B cell (primary cell): ENCODE data around the gene PMVK. TPM values are rescaled to one million over a fixed set of nuclear protein-coding genes. Genes with fewer than 3 reads are reported as not detected.
A peak's percentile ranks its signal among the peaks of the same experiment; 100 is the strongest.

Experiments
- ATAC-seq: fragments of 200-7000 bp; cut with Tn5 transposase; one replicate; pipeline ENCODE4 v1.10.0; 2021; ENCODE audit warnings: low read depth, mild to moderate bottlenecking, moderate number of reproducible peaks, moderate library complexity
- CTCF ChIA-PET: fragments of 350-600 bp; sonication (Branson Sonifier 250); formaldehyde crosslinking; loops from one replicate; lab custom pipeline; 2021; ENCODE audit warnings: antibody characterized with exemption, inconsistent platforms; lab: Charles Lee
- POLR2A ChIA-PET: fragments of 350-600 bp; sonication (Branson Sonifier 250); formaldehyde crosslinking; loops from one replicate; lab custom pipeline; 2021; ENCODE audit warnings: antibody characterized with exemption; lab: Charles Lee
- DNase-seq: peaks from one replicate; pipeline ENCODE4 v3.0.0; 2013
- H2AFZ ChIP-seq: 2 replicates; pipeline ENCODE4 v1.6.1; 2012; ENCODE audit warnings: mild to moderate bottlenecking, low read depth, low read length; ENCODE audit not compliant: insufficient read depth, poor library complexity, severe bottlenecking
- H3K27ac ChIP-seq, 2 donors: 1 replicate in 1 of 2; 2 replicates in 1 of 2; pipeline ENCODE4 v1.5.1; 2012 to 2013; ENCODE audit warnings: low read length in 2 of 2, mild to moderate bottlenecking in 2 of 2, moderate library complexity in 1 of 2
- H3K27me3 ChIP-seq, 4 experiments: fragments of 200-600 bp in 1 of 4; sonication (generic) in 1 of 4; replicated peaks in 1 of 4; 1 replicate in 2 of 4; 2 replicates in 2 of 4; pipeline versions ENCODE4 v1.6.1 to v1.7.0; 2013 to 2016; ENCODE audit warnings: low read length in 3 of 4, mild to moderate bottlenecking in 2 of 4, mixed read lengths in 1 of 4, moderate library complexity in 1 of 4; ENCODE audit not compliant: insufficient read depth in 4 of 4, control insufficient read depth in 3 of 4; ENCODE audit errors: control extremely low read depth in 1 of 4
- H3K36me3 ChIP-seq, 2 experiments: replicated peaks in 1 of 2; 1 replicate in 1 of 2; 2 replicates in 1 of 2; pipeline versions ENCODE4 v1.6.1 to v1.7.1; 2013; ENCODE audit warnings: low read length in 1 of 2; ENCODE audit not compliant: insufficient read depth in 2 of 2, control insufficient read depth in 1 of 2; ENCODE audit errors: control extremely low read depth in 1 of 2, extremely low read depth in 1 of 2
- H3K4me1 ChIP-seq, 2 donors: fragments of 200-600 bp in 1 of 2; sonication (generic) in 1 of 2; 1 replicate in 1 of 2; 2 replicates in 1 of 2; pipeline versions ENCODE4 v1.5.1 to v1.6.1; 2013 to 2017; ENCODE audit warnings: low read length in 2 of 2; ENCODE audit not compliant: control insufficient read depth in 2 of 2, insufficient read depth in 2 of 2
- H3K4me2 ChIP-seq: replicated peaks from 2 replicates; pipeline ENCODE3; 2012; ENCODE audit warnings: mild to moderate bottlenecking, low read depth, low read length; ENCODE audit not compliant: poor library complexity, severe bottlenecking
- H3K4me3 ChIP-seq, 5 experiments: fragments of 200-600 bp in 1 of 5; sonication (generic) in 1 of 5; 1 replicate in 3 of 5; 2 replicates in 2 of 5; pipeline versions ENCODE4 v1.5.1 to v1.7.0; 2011 to 2016; ENCODE audit warnings: low read length in 4 of 5, mild to moderate bottlenecking in 4 of 5, low read depth in 2 of 5, control low read depth in 1 of 5, moderate library complexity in 1 of 5; ENCODE audit not compliant: insufficient read depth in 1 of 5; ENCODE audit errors: control extremely low read depth in 1 of 5, extremely low read depth in 1 of 5
- H3K79me2 ChIP-seq: fragments of 200-600 bp; sonication (generic); one replicate; pipeline ENCODE4 v1.6.0; 2016; ENCODE audit warnings: low read length; ENCODE audit not compliant: control insufficient read depth, insufficient read depth
- H3K9ac ChIP-seq: fragments of 200-600 bp; sonication (generic); 2 replicates; pipeline ENCODE4 v1.6.1; 2017; ENCODE audit warnings: mild to moderate bottlenecking, low read length, moderate library complexity
- H3K9me3 ChIP-seq, 3 donors: one replicate each; pipeline versions ENCODE4 v1.6.1 to v1.7.1; 2013; ENCODE audit warnings: low read length in 2 of 3; ENCODE audit not compliant: control insufficient read depth in 2 of 3, insufficient read depth in 1 of 3; ENCODE audit errors: control extremely low read depth in 1 of 3
- H4K20me1 ChIP-seq: 2 replicates; pipeline ENCODE4 v1.6.0; 2012; ENCODE audit warnings: mild to moderate bottlenecking, low read length; ENCODE audit not compliant: insufficient read depth, control insufficient read depth, poor library complexity, severe bottlenecking
- H3K27ac Mint-ChIP-seq: one replicate; pipeline ENCODE4 v1.8.0; 2021; ENCODE audit warnings: mixed read lengths
- H3K27me3 Mint-ChIP-seq: one replicate; pipeline ENCODE4 v1.8.0; 2021; ENCODE audit warnings: mixed read lengths
- H3K4me1 Mint-ChIP-seq: one replicate; pipeline ENCODE4 v1.8.0; 2021; ENCODE audit warnings: mixed read lengths
- H3K4me3 Mint-ChIP-seq: one replicate; pipeline ENCODE4 v1.8.0; 2021; ENCODE audit warnings: mixed read lengths
- H3K9me3 Mint-ChIP-seq: one replicate; pipeline ENCODE4 v1.8.0; 2022; ENCODE audit warnings: mixed read lengths; ENCODE audit not compliant: insufficient read depth
- CTCF ChIP-seq: fragments of 200-600 bp; IDR thresholded peaks from one replicate; pipeline ENCODE4 v1.8.0; 2022; ENCODE audit warnings: antibody characterized with exemption, mild to moderate bottlenecking
- EZH2 ChIP-seq: IDR thresholded peaks from 2 replicates; pipeline ENCODE4 v1.6.1; 2012; ENCODE audit warnings: borderline replicate concordance, low read depth, mild to moderate bottlenecking, moderate library complexity, low read length; ENCODE audit not compliant: insufficient read depth, poor library complexity, severe bottlenecking
- WGBS: methylation state at CpG from one replicate; pipeline ENCODE4 v1.1.5; 2013; ENCODE audit warnings: missing lambda C conversion rate; ENCODE audit not compliant: insufficient coverage; 5-methylcytosine and 5-hydroxymethylcytosine counted together
- intact Hi-C: fragments of 100-400 bp; cut with micrococcal nuclease; formaldehyde crosslinking; loops from one replicate; pipeline ENCODE4 v1.10.0; 2022
- polyA plus RNA-seq: library from polyadenylated mRNA; depleted of rRNA; stranded (reverse); fragments of >200 nt; gene quantifications from 2 replicates; pipeline ENCODE4 v1.2.3, GENCODE V29; 2012
- total RNA-seq, 2 donors: library from RNA; stranded (reverse); fragments of 120-200 nt in 1 of 2; gene quantifications; 1 replicate in 1 of 2; 2 replicates in 1 of 2; pipeline versions ENCODE4 v1.2.3 to v1.2.4, GENCODE V29; 2013 to 2022

Gene PMVK
- total and polyA plus RNA-seq, 2 donors (not counting 1 experiment from before 2014, with no cell fraction given): 15.0 to 15.4 TPM

- DNase-seq: no peak
- ChIA-PET POLR2A (interaction anchor here (0.7 to 0.8 kb wide), 3 partner anchors 11 to 1689 kb away, joined by 3 read pairs; partner anchors contain the start of gene FLAD1), CTCF (interaction anchor here (0.9 to 8.7 kb wide), 7 partner anchors 10 to 113 kb away, joined by 3 to 110 read pairs (median 4); partner anchors contain the start of genes PMVK and PYGO2)
- peak overlapping the region; percentile 62 for H3K4me3 Mint-ChIP-seq
- H3K36me3 ChIP-seq: peaks cover 0 to 31% of the 10 kb centered on the region in 2 experiments
- no peak for TF ChIP-seq CTCF
- no peak for TF ChIP-seq EZH2
- H3K27ac ChIP-seq: no peak overlapping the region
- H2AFZ ChIP-seq: no peak overlapping the region
- H3K27me3 Mint-ChIP-seq: no peaks in the 10 kb centered on the region
- H3K9me3 Mint-ChIP-seq: no peaks in the 10 kb centered on the region
- intact Hi-C loops: loop anchor here (5.0 kb wide), 1 partner anchor 200 kb away; the partner anchor contains the start of genes KRTCAP2 and TRIM46
- H3K4me1 Mint-ChIP-seq: peaks cover 27% of the 10 kb centered on the region
- H3K4me1 ChIP-seq: peaks cover 22 to 44% of the 10 kb centered on the region in 2 donors
- no peak overlapping the region for H3K9ac ChIP-seq
- H3K4me2 ChIP-seq: no peak overlapping the region
- H3K27ac Mint-ChIP-seq: peak overlapping the region; percentile 5
- no peaks in the 10 kb centered on the region for H3K27me3 ChIP-seq
- no peaks in the 10 kb centered on the region for H3K9me3 ChIP-seq
- H4K20me1 ChIP-seq: peaks cover 39% of the 10 kb centered on the region
- no peak for ATAC-seq
- no peak overlapping the region for H3K4me3 ChIP-seq
- H3K79me2 ChIP-seq: peaks cover 70% of the 10 kb centered on the region
- no CpG with 5 or more reads among the region's 3 CpGs for WGBS
Measured at GRCh38 chr1:154972213-154972516, 35.6 kb upstream of the PMVK start.

DNA sequence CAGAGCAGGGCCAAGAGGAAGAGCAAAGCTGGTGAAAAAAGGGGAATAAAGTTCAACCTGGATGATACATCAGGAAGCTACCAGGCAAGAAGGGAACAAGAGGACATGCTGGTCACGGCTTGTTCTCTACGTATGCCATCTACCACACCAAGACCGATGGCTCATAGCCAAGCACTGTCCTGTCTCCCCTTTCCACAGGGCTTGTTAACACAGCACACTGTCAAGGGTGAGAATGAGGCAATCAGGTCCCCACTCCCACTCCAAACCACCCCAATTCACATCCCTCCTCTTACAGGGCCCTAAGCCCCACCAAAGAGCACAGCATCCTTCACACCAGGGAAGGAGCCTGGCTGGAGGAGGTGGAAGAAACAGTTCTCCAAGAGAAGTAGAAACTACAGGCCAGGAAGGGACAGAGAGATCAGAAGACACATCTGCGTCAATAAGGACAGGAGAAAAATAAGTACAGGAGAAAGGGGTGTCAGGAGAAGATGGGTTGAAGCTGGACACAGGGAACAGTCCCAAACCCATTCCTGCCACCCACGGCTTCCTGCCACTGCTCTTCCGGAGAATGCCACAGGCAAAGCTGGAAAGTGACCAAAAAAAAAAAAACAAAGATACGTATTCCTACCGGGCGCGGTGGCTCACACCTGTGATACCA is 35.0 kb upstream of the PMVK start:
- CTCF ChIA-PET: interaction anchor here (0.9 to 8.7 kb wide), 8 partner anchors 9 to 114 kb away, joined by 3 to 110 read pairs (median 4); partner anchors contain the start of genes PMVK and PYGO2
- Mint-ChIP-seq H3K9me3 (no peaks in the 10 kb centered on the region), H3K27me3 (no peaks in the 10 kb centered on the region), H3K4me3 (peak overlapping the region; percentile 24), H3K27ac (peak overlapping the region; percentile 54), H3K4me1 (peaks cover 27% of the 10 kb centered on the region)
- no peak for DNase-seq
- H3K27me3 ChIP-seq: no peaks in the 10 kb centered on the region
- H2AFZ ChIP-seq: no peak overlapping the region
- H3K4me3 ChIP-seq: no peak overlapping the region
- POLR2A ChIA-PET: interaction anchor here (0.7 to 1.2 kb wide), 2 partner anchors 16 to 1689 kb away, joined by 3 to 6 read pairs; partner anchors contain the start of gene PBXIP1
- WGBS: 92% methylated on average over 10 of the region's 10 CpGs
- ATAC-seq: no peak
- peaks cover 0 to 38% of the 10 kb centered on the region in 2 experiments for H3K36me3 ChIP-seq
- H3K4me2 ChIP-seq: no peak overlapping the region
- intact Hi-C loops: loop anchor here (5.0 kb wide), 1 partner anchor 201 kb away; the partner anchor contains the start of genes KRTCAP2 and TRIM46
- peaks cover 20 to 40% of the 10 kb centered on the region in 2 donors for H3K4me1 ChIP-seq
- H3K9me3 ChIP-seq: no peaks in the 10 kb centered on the region
- peaks cover 39% of the 10 kb centered on the region for H4K20me1 ChIP-seq
- TF ChIP-seq CTCF (no peak), EZH2 (no peak)
- H3K9ac ChIP-seq: no peak overlapping the region
- no peak overlapping the region for H3K27ac ChIP-seq
- peaks cover 71% of the 10 kb centered on the region for H3K79me2 ChIP-seq
